GM23338 (cell line): Measurements from ENCODE around the gene GPR156. TPM values are rescaled to one million over a fixed set of nuclear protein-coding genes. Genes with fewer than 3 reads are reported as not detected.

ENCODE experiments used
- ATAC-seq: fragments of 200-7000 bp; cut with Tn5 transposase; 3 replicates; pipeline ENCODE4 v1.9.1; 2020
- DNase-seq: peaks from one replicate; pipeline ENCODE4 v3.0.0-alpha.2; 2015; ENCODE audit warnings: low spot score
- H2AFZ ChIP-seq: fragments of 200-600 bp; sonication (generic); 2 replicates; pipeline ENCODE4 v1.8.0; 2016; ENCODE audit warnings: antibody characterized with exemption, mild to moderate bottlenecking, moderate library complexity
- H3F3A ChIP-seq: fragments of 200-600 bp; sonication (generic); replicated peaks from 2 replicates; pipeline ENCODE4 v1.8.0; 2017; ENCODE audit warnings: antibody characterized with exemption, mixed run types, low read depth
- H3K27ac ChIP-seq: fragments of 200-600 bp; sonication (generic); 2 replicates; pipeline ENCODE4 v1.6.1; 2016; ENCODE audit warnings: low read depth
- H3K27me3 ChIP-seq: fragments of 200-600 bp; sonication (generic); 2 replicates; pipeline ENCODE4 v1.8.0; 2016; ENCODE audit warnings: mild to moderate bottlenecking, mixed run types, moderate library complexity; ENCODE audit not compliant: insufficient read depth
- H3K36me3 ChIP-seq: fragments of 200-600 bp; sonication (generic); 2 replicates; pipeline ENCODE4 v1.8.0; 2016; ENCODE audit warnings: mild to moderate bottlenecking; ENCODE audit not compliant: insufficient read depth
- H3K4me1 ChIP-seq: fragments of 200-600 bp; sonication (generic); 2 replicates; pipeline ENCODE4 v1.8.0; 2016; ENCODE audit warnings: mild to moderate bottlenecking, moderate library complexity; ENCODE audit not compliant: insufficient read depth
- H3K4me2 ChIP-seq: fragments of 200-600 bp; sonication (generic); 2 replicates; pipeline ENCODE4 v1.7.1; 2017; ENCODE audit warnings: mixed run types
- H3K4me3 ChIP-seq: fragments of 200-600 bp; sonication (generic); 2 replicates; pipeline ENCODE4 v1.6.1; 2016; ENCODE audit warnings: mixed run types
- H3K79me2 ChIP-seq: fragments of 200-600 bp; sonication (generic); replicated peaks from 2 replicates; pipeline ENCODE4 v1.8.0; 2017; ENCODE audit warnings: mild to moderate bottlenecking; ENCODE audit not compliant: insufficient read depth
- H3K9me2 ChIP-seq: fragments of 200-600 bp; sonication (generic); 2 replicates; pipeline ENCODE4 v1.8.0; 2017; ENCODE audit not compliant: insufficient read depth
- H4K20me1 ChIP-seq: fragments of 200-600 bp; sonication (generic); replicated peaks from 2 replicates; pipeline ENCODE4 v1.8.0; 2017; ENCODE audit warnings: mild to moderate bottlenecking; ENCODE audit not compliant: insufficient read depth
- H3K27ac Mint-ChIP-seq: 2 replicates; pipeline ENCODE4 v1.8.0; 2020; ENCODE audit warnings: inconsistent platforms, mild to moderate bottlenecking, moderate library complexity, mixed read lengths
- H3K27me3 Mint-ChIP-seq: 3 replicates; pipeline ENCODE4 v1.8.0; 2022; ENCODE audit warnings: low read depth, mild to moderate bottlenecking, moderate library complexity, mixed read lengths, inconsistent platforms; ENCODE audit not compliant: insufficient read depth, poor library complexity
- H3K36me3 Mint-ChIP-seq: 3 replicates; pipeline ENCODE4 v1.8.0; 2021; ENCODE audit warnings: low read depth, mild to moderate bottlenecking, inconsistent platforms, moderate library complexity, mixed read lengths
- H3K4me1 Mint-ChIP-seq: 3 replicates; pipeline ENCODE4 v1.8.0; 2020; ENCODE audit warnings: mild to moderate bottlenecking, inconsistent platforms, mixed read lengths
- H3K4me3 Mint-ChIP-seq: 3 replicates; pipeline ENCODE4 v1.8.0; 2021; ENCODE audit warnings: moderate library complexity, mild to moderate bottlenecking, inconsistent platforms, mixed read lengths
- H3K9me3 Mint-ChIP-seq: 3 replicates; pipeline ENCODE4 v1.8.0; 2020; ENCODE audit warnings: moderate library complexity, mild to moderate bottlenecking, inconsistent platforms, mixed read lengths
- CREB1 ChIP-seq: fragments of 250-450 bp; sonication (Bioruptor Pico); IDR thresholded peaks from 2 replicates; pipeline ENCODE4 v1.5.0; 2020; ENCODE audit warnings: low read depth, mild to moderate bottlenecking, moderate library complexity
- CTCF ChIP-seq, 2 experiments: fragments of 200-600 bp in 1 of 2; sonication (generic) in 1 of 2; conservative IDR thresholded peaks; 2 replicates each; pipeline versions ENCODE4 v1.5.1 to v1.6.1; 2016 to 2017; ENCODE audit warnings: antibody characterized with exemption in 2 of 2, low read depth in 2 of 2, mild to moderate bottlenecking in 2 of 2, moderate library complexity in 1 of 2
- EZH2 ChIP-seq: fragments of 200-600 bp; sonication (generic); IDR thresholded peaks from one replicate; pipeline ENCODE4 v1.8.0; 2017; ENCODE audit warnings: antibody characterized with exemption, mild to moderate bottlenecking, low read depth; ENCODE audit not compliant: unreplicated experiment
- EZH2phosphoT487 ChIP-seq: fragments of 200-600 bp; sonication (generic); IDR thresholded peaks from one replicate; pipeline ENCODE4 v1.8.1; 2018; ENCODE audit warnings: antibody characterized with exemption; ENCODE audit not compliant: unreplicated experiment
- JUNB ChIP-seq: IDR thresholded peaks from one replicate; pipeline ENCODE4 v1.6.1; 2016; ENCODE audit warnings: antibody characterized with exemption; ENCODE audit not compliant: unreplicated experiment
- NANOG ChIP-seq: IDR thresholded peaks from 2 replicates; pipeline ENCODE4 v1.6.1; 2016; ENCODE audit warnings: antibody characterized with exemption, borderline replicate concordance
- POLR2AphosphoS5 ChIP-seq: IDR thresholded peaks from 2 replicates; pipeline ENCODE4 v1.6.1; 2016; ENCODE audit warnings: antibody characterized with exemption, low read depth
- STAT1 ChIP-seq: IDR thresholded peaks from one replicate; pipeline ENCODE4 v1.6.1; 2016; ENCODE audit warnings: antibody characterized with exemption; ENCODE audit not compliant: unreplicated experiment
- ZNF114 ChIP-seq: fragments of 250-450 bp; sonication (Bioruptor Pico); IDR thresholded peaks from 2 replicates; pipeline ENCODE4 v1.5.0; 2020; ENCODE audit warnings: mild to moderate bottlenecking, moderate library complexity
- ZNF331 ChIP-seq: fragments of 250-450 bp; sonication (Bioruptor Pico); IDR thresholded peaks from 2 replicates; pipeline ENCODE4 v1.5.0; 2020; ENCODE audit warnings: low read depth, mild to moderate bottlenecking, moderate library complexity
- ZNF462 ChIP-seq: fragments of 250-450 bp; sonication (Bioruptor Pico); IDR thresholded peaks from 2 replicates; pipeline ENCODE4 v1.5.0; 2020; ENCODE audit warnings: mild to moderate bottlenecking, moderate library complexity
- polyA plus RNA-seq: library from polyadenylated mRNA; unstranded; fragments of >200 nt; fragmentation: Nextera tagmentation; extraction: Ambion mirVana; gene quantifications from 2 replicates; pipeline ENCODE4 v1.2.1, GENCODE V29; 2016
- total RNA-seq: library from RNA; depleted of rRNA; stranded (reverse); fragments of >200 nt; shearing (Covaris generic); gene quantifications from 2 replicates; pipeline ENCODE4 v1.2.3, GENCODE V29; 2014

GPR156 gene
- total and polyA plus RNA-seq, 2 experiments from 2014 or later = 0.50 to 2.5 TPM

GRCh38 chr3:120155108-120155507 lies 129.9 kb downstream of the GPR156 start (continued):
- TF ChIP-seq CTCF (conservative IDR thresholded peaks at IDR 0.05; ENCODE audit: low read depth in 2 of 2) (no peak), STAT1 (no peak), CREB1 (CRISPR knock-in tag) (no peak), ZNF462 (no peak), POLR2AphosphoS5 (no peak), EZH2phosphoT487 (no peak)

GRCh38 chr3:120153294-120153693 lies 131.7 kb downstream of the GPR156 start:
- peaks cover 21% of the 10 kb centered on the region for H3K36me3 Mint-ChIP-seq
- H2AFZ ChIP-seq = no peak overlapping the region
- DNase-seq = no peak

More at GRCh38 chr3:120153294-120153693, 131.7 kb downstream of the GPR156 start:
- no peak for TF ChIP-seq ZNF331 (CRISPR knock-in tag)
- TF ChIP-seq EZH2phosphoT487 = no peak
- no peak for TF ChIP-seq JUNB
- TF ChIP-seq CREB1 (CRISPR knock-in tag) = no peak
- no peak for TF ChIP-seq EZH2
- no peak for TF ChIP-seq ZNF114
- no peak for TF ChIP-seq NANOG
- no peak for ATAC-seq
- Histone ChIP-seq H4K20me1 (no peaks in the 10 kb centered on the region), H3K4me3 (no peak overlapping the region), H3K36me3 (no peaks in the 10 kb centered on the region; the same call in 1 of the 2 replicates), H3K9me2 (no peaks in the 10 kb centered on the region), H3K27ac (no peak overlapping the region), H3F3A (no peaks in the 10 kb centered on the region), H3K27me3 (no peaks in the 10 kb centered on the region), H3K4me2 (no peak overlapping the region), H3K4me1 (no peaks in the 10 kb centered on the region), H3K79me2 (no peaks in the 10 kb centered on the region)
- Mint-ChIP-seq H3K9me3 (peaks cover 41% of the 10 kb centered on the region), H3K4me3 (no peak overlapping the region), H3K27ac (no peak overlapping the region), H3K27me3 (peaks cover 4% of the 10 kb centered on the region), H3K4me1 (peaks cover 3% of the 10 kb centered on the region)
